Measurements from ENCODE around the gene PPP2R2D. TPM values are rescaled to one million over a fixed set of nuclear protein-coding genes. Genes with fewer than 3 reads are reported as not detected.

Gene PPP2R2D
- total RNA-seq, 2 experiments from 2014 or later, result 36.5 to 37.5 TPM

DNA sequence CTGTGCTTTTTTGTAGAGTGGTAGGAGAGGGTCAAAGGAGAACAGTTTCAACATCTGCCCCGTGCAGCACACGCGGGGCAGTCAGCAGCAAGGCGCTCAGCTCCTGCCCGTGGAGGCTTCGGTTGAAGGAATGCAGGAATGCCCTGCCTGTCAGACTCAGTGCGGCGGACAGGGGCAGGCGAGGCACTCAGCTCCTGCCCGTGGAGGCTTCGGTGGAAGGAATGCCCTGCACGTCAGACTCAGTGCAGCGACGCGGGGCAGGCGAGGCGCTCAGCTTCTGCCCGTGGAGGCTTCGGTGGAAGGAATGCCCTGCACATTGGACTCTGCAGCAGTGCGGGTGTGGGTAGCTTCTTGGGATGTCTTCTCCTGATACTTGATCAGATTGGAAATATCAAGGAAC is 37.0 kb downstream of the PPP2R2D start:
- Mint-ChIP-seq H3K27ac (no peak overlapping the region), H3K36me3 (ENCODE audit: low read depth) (peaks cover 32% of the 10 kb centered on the region), H3K4me3 (no peak overlapping the region), H3K27me3 (ENCODE audit: low read depth) (no peaks in the 10 kb centered on the region), H3K9me3 (ENCODE audit: insufficient read depth) (no peaks in the 10 kb centered on the region), H3K4me1 (ENCODE audit: low read depth) (peaks cover 17% of the 10 kb centered on the region)
- ChIA-PET POLR2A (no interaction called here), CTCF (no interaction called here)
- ATAC-seq, result no peak
- DNase-seq, result no peak

DNA sequence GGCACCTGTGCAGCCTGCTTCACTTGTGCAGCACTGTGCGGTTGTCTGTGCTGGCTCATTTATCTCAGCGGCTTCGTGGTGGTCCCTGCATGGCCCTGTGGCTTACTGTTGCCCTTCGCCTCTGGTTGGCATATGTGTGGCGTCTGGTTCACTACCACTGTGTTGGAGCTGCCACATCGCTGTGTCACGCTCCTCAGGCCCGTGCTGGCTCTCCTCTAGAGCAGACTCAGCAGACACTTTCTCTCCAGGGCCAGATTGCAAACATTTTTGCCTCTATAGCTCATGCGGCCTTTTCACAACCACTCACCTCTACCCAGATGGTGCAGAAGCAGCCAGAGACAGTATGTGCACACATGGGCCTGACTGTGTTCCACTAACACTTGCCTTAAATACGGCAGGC is 37.9 kb downstream of the PPP2R2D start:
- POLR2A ChIA-PET, result no interaction called here

DNA sequence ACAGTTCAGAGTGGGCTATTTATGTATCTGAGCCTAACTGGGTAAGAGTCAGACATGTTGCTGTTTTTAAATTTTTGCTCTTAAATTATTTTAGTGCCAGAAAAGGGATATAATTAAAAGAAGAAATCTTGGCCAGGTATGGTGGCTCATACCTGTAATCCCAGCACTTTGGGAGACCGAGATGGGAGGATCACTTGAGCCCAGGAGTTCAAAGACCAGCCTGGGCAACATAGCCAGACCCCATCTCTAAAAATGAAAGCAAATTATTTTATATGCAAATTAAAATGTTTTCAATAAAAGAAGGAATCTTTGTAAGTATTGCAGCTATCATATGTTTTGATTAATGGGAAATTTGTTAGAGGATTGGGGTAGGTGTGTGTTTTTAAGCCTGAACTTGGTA is 41.6 kb downstream of the PPP2R2D start:
- ChIA-PET POLR2A (no interaction called here), CTCF (interaction anchor here (0.9 to 1.6 kb wide), 5 partner anchors 12 to 80 kb away, joined by 3 to 16 read pairs (median 3); no protein-coding TSS in a partner anchor)
- Mint-ChIP-seq H3K4me3 (no peak overlapping the region), H3K4me1 (ENCODE audit: low read depth) (no peaks in the 10 kb centered on the region), H3K9me3 (ENCODE audit: insufficient read depth) (no peaks in the 10 kb centered on the region), H3K27ac (no peak overlapping the region), H3K27me3 (ENCODE audit: low read depth) (no peaks in the 10 kb centered on the region), H3K36me3 (ENCODE audit: low read depth) (peaks cover 49% of the 10 kb centered on the region)
- DNase-seq (no peak), ATAC-seq (no peak)

More for the DNA sequence above, 37.9 kb downstream of the PPP2R2D start:
- Mint-ChIP-seq H3K36me3 (ENCODE audit: low read depth) (peaks cover 35% of the 10 kb centered on the region), H3K27ac (no peak overlapping the region), H3K4me1 (ENCODE audit: low read depth) (peaks cover 17% of the 10 kb centered on the region), H3K27me3 (ENCODE audit: low read depth) (no peaks in the 10 kb centered on the region), H3K4me3 (no peak overlapping the region), H3K9me3 (ENCODE audit: insufficient read depth) (no peaks in the 10 kb centered on the region)
- CTCF ChIA-PET, result no interaction called here
- DNase-seq, result no peak
- no peak for ATAC-seq

DNA sequence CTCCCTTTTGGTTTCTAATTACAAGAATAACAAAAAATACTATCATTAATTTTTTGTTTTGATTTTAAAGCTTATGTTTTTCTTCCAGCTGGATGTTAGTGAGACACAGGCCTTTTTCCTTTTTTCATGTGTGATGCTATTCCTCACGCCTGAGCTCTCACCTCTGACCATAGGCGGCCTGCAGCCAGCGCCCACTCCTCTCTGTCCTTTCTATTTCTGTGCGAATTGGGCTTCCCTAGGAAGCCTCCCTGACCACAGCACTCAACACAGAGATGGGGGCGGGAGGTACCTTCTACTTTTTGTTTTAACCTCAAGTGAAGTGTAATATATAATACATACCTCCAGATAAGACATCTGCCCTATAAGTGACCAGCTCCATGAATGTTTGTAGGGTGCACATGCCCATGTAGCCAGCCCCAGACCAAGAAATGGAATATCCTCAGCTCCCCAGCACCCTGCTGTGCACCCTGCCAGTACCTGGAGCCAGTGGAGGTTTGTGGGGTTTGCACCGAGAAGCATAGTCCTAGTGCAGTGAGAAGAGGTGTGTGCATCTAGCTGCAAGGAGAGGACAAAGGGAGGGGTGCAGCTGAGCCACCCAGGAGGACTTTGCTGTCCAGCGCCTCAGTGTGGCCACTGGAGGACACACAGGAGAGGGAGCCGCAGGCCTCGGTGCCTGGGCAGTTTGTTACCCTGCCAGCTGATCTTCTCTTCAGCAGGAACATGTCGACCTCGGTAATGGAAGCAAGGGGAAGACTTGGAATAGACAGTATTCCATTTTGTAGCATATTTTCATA is 42.4 kb downstream of the PPP2R2D start:
- no peak for DNase-seq
- POLR2A ChIA-PET, result no interaction called here
- ATAC-seq, result no peak
- peaks cover 50% of the 10 kb centered on the region for H3K36me3 Mint-ChIP-seq (ENCODE audit: low read depth)
- CTCF ChIA-PET, result interaction anchor here (0.9 to 1.6 kb wide), 6 partner anchors 11 to 79 kb away, joined by 3 to 16 read pairs (median 4); no protein-coding TSS in a partner anchor
- no peak overlapping the region for H3K27ac Mint-ChIP-seq
- no peak overlapping the region for H3K4me3 Mint-ChIP-seq
- H3K4me1 Mint-ChIP-seq (ENCODE audit: low read depth), result no peaks in the 10 kb centered on the region
- H3K27me3 Mint-ChIP-seq (ENCODE audit: low read depth), result no peaks in the 10 kb centered on the region
- H3K9me3 Mint-ChIP-seq (ENCODE audit: insufficient read depth), result no peaks in the 10 kb centered on the region

DNA sequence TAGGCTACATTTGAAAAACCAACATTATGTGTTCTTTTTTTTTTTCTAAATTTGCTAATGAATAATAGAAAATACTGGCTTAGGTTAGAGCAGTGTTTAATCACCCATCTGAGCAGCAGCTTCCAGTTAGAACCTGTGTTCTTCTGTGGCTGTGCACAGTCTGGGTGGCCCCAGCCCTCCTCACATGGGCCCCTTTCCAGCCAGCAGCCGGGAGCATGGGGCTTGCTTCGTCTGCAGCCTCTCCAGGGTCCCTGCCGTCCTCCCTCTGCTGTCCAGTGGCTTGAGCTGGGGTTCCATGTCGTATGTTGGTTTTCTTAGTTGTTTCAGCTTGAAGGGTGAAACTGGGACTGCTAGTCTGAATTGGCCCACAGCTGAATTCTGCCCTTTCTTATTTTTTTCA is 43.6 kb downstream of the PPP2R2D start:
- DNase-seq, result no peak
- CTCF ChIA-PET, result no interaction called here
- Mint-ChIP-seq H3K4me1 (ENCODE audit: low read depth) (no peaks in the 10 kb centered on the region), H3K9me3 (ENCODE audit: insufficient read depth) (no peaks in the 10 kb centered on the region), H3K36me3 (ENCODE audit: low read depth) (peaks cover 53% of the 10 kb centered on the region), H3K27me3 (ENCODE audit: low read depth) (no peaks in the 10 kb centered on the region), H3K4me3 (no peak overlapping the region), H3K27ac (no peak overlapping the region)
- ATAC-seq, result no peak
- POLR2A ChIA-PET, result no interaction called here

DNA sequence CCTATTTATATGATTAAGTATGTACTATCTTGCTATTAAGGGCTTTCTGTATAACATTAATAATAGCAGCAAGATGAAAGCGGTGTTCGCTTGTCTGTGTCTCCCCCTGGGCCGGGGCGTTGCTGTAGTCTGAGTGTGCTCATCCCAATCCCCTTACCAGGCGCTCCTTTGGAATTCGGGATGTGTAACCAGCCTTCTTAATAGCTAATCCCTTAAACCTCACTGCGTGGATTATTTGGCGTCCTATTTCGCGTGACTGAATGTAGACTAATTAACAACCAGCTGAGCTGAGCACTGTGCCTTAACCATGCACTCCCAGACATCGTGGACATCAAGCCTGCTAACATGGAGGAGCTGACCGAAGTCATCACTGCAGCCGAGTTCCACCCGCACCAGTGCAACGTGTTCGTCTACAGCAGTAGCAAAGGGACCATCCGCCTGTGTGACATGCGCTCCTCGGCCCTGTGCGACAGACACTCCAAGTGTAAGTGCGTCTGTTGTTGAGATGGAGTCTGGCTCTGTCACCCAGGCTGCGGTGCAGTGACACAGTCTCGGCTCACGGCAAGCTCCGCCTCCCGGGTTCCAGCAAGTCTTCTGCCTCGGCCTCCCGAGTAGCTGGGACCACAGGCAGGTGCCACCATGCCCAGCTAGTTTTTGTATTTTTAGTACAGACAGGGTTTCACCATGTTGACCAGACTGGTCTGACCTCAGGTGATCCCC is 44.3 kb downstream of the PPP2R2D start:
- Mint-ChIP-seq H3K36me3 (ENCODE audit: low read depth) (peaks cover 56% of the 10 kb centered on the region), H3K27ac (no peak overlapping the region), H3K4me1 (ENCODE audit: low read depth) (no peaks in the 10 kb centered on the region), H3K4me3 (no peak overlapping the region), H3K9me3 (ENCODE audit: insufficient read depth) (no peaks in the 10 kb centered on the region), H3K27me3 (ENCODE audit: low read depth) (no peaks in the 10 kb centered on the region)
- POLR2A ChIA-PET, result no interaction called here
- CTCF ChIA-PET, result no interaction called here
- ATAC-seq, result no peak
- DNase-seq, result no peak

DNA sequence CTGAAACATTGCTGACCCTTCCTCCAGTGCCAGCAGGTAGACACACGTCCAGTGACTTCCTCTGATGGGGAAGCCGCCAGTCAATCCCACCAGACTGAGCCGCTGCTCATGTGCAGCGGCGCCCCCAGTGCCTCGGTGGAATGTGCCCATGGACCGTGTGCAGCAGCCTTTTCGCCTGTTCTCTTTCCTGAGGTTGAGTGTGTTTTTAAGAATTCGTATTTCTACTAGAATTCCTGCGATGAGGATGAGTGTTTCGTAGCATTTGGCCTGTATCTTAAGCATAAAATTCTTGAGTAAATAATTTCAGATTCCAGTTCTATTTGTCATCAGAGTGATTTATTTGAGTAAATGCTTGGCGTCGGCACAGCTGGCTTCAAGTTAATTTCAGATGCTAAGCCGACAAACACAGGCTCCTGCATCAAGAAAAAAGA is 45.5 kb downstream of the PPP2R2D start:
- H3K36me3 Mint-ChIP-seq (ENCODE audit: low read depth), result peaks cover 54% of the 10 kb centered on the region
- no peaks in the 10 kb centered on the region for H3K4me1 Mint-ChIP-seq (ENCODE audit: low read depth)
- no peaks in the 10 kb centered on the region for H3K27me3 Mint-ChIP-seq (ENCODE audit: low read depth)
- H3K9me3 Mint-ChIP-seq (ENCODE audit: insufficient read depth), result no peaks in the 10 kb centered on the region
- no peak overlapping the region for H3K27ac Mint-ChIP-seq
- no peak overlapping the region for H3K4me3 Mint-ChIP-seq
- no peak for ATAC-seq
- ChIA-PET POLR2A (no interaction called here), CTCF (no interaction called here)
- no peak for DNase-seq

DNA sequence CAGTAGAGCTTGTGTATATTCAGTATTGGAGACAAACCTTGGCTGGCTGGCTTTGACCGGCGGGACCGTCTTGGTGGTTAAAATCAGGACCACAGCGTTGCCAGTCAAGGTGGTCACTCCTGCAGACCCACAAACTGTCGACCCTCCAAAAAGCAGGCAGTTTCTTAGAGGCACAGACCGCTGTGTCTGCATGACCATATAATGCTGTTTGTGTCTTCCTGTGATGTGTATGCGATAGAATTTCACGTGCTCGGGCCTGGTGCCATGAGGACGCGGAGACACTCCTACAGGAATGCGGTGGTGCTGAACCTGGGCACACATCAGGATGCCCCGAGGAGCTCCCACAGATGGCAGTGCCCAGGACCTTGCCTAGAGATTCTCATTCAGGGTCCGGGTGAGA is 46.1 kb downstream of the PPP2R2D start:
- ChIA-PET CTCF (interaction anchor here (1.1 to 1.5 kb wide), 2 partner anchors 25 to 61 kb away, joined by 3 to 4 read pairs; no protein-coding TSS in a partner anchor), POLR2A (no interaction called here)
- Mint-ChIP-seq H3K27me3 (ENCODE audit: low read depth) (no peaks in the 10 kb centered on the region), H3K4me1 (ENCODE audit: low read depth) (no peaks in the 10 kb centered on the region), H3K9me3 (ENCODE audit: insufficient read depth) (no peaks in the 10 kb centered on the region), H3K4me3 (no peak overlapping the region), H3K36me3 (ENCODE audit: low read depth) (peaks cover 54% of the 10 kb centered on the region), H3K27ac (no peak overlapping the region)
- no peak for ATAC-seq
- no peak for DNase-seq

DNA sequence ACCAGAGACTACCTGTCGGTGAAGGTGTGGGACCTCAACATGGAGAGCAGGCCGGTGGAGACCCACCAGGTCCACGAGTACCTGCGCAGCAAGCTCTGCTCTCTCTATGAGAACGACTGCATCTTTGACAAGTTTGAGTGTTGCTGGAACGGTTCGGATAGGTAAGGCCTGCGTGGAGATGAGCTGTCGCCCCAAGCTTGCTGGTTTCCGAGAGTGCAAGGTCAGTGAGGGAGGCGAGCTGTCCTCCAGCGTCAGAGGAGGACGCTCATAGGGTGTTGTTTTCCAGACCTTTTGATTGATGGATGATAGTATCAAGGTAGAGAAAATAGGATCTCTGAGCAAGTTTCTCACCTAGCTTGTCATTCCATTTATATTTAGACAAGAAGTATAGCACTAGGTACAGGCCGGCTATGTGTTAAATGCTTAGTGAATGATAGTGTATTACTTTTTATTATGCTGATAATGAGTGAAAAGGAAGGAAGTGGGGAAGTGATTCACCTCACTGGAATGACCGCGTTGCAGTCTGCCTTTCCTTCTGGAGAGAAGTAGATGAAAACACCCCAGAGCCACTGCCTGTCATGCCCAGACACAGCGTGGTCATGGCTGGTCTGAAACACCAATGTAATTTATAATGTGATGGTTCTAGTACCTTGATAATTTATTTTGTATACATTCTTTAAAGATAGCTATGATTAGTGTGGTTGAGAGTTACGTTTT is 47.0 kb downstream of the PPP2R2D start:
- Mint-ChIP-seq H3K4me1 (ENCODE audit: low read depth) (no peaks in the 10 kb centered on the region), H3K27ac (no peak overlapping the region), H3K4me3 (no peak overlapping the region), H3K27me3 (ENCODE audit: low read depth) (no peaks in the 10 kb centered on the region), H3K36me3 (ENCODE audit: low read depth) (peaks cover 53% of the 10 kb centered on the region), H3K9me3 (ENCODE audit: insufficient read depth) (no peaks in the 10 kb centered on the region)
- ATAC-seq (no peak), DNase-seq (no peak)
- CTCF ChIA-PET, result interaction anchor here (1.1 to 1.5 kb wide), 2 partner anchors 25 to 62 kb away, joined by 3 to 4 read pairs; no protein-coding TSS in a partner anchor
- POLR2A ChIA-PET, result no interaction called here

DNA sequence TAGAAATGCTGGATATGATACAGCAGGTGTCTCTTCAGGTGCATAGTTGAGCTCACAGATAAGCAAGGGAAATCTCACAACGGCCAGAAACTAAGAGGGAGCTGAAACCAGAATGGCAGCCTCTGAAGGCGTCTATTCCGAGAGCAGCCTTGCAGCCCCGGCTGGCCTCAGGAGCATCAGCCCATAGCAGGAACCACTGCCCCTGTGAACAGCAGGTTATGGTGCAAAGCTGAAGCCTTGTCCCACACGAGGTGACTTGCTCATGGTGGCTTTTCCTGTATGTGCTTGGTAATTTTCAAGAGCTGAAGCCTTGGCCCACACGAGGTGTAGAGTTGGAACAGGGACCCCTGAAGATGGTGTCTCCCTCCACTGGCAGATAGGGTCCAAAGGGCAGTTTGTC is 47.7 kb downstream of the PPP2R2D start:
- Mint-ChIP-seq H3K27ac (no peak overlapping the region), H3K9me3 (ENCODE audit: insufficient read depth) (no peaks in the 10 kb centered on the region), H3K4me1 (ENCODE audit: low read depth) (no peaks in the 10 kb centered on the region), H3K36me3 (ENCODE audit: low read depth) (peaks cover 52% of the 10 kb centered on the region), H3K4me3 (no peak overlapping the region), H3K27me3 (ENCODE audit: low read depth) (no peaks in the 10 kb centered on the region)
- ChIA-PET CTCF (no interaction called here), POLR2A (interaction anchor here (0.8 kb wide), 1 partner anchor 20 kb away, joined by 3 read pairs; no protein-coding TSS in a partner anchor)
- no peak for ATAC-seq
- DNase-seq, result no peak

DNA sequence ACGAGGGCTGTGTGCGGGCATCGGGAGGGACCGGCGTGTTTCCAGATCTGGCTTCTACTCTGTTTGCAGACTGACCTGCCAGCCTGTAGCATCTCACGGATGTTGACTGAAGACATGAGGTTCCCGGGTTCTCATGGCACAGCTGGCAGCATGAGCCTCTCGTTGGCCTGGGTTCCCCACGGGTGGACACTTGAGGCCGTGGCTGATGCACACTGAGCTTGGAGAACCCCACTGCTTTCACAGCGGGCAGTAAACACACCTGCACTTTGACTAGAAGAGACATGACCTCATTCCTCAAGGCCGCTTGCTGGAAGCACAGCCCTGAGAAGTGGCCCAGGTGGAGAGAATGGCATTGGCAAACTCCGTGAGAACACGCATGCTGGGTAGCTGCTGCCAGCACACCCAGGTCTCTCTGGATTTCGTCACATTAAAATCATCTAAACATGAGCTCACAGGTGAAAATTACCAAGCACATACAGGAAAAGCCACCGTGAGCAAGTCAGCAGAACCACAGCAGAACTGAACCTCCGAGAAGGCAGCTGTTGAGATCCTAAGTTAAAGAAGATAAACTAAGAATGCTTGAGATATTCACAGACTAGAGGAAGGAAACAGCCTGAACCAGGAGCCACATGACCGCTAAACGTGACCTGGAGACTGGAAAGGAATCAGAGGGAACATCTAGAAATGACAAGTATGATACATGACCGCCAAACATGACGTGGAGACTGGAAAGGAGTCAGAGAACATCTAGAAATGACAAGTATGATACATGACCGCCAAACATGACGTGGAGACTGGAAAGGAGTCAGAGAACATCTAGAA is 48.4 kb downstream of the PPP2R2D start:
- H3K36me3 Mint-ChIP-seq (ENCODE audit: low read depth), result peaks cover 47% of the 10 kb centered on the region
- H3K4me1 Mint-ChIP-seq (ENCODE audit: low read depth), result no peaks in the 10 kb centered on the region
- H3K27ac Mint-ChIP-seq, result no peak overlapping the region
- no peaks in the 10 kb centered on the region for H3K27me3 Mint-ChIP-seq (ENCODE audit: low read depth)
- ChIA-PET POLR2A (interaction anchor here (0.8 kb wide), 1 partner anchor 21 kb away, joined by 3 read pairs; no protein-coding TSS in a partner anchor), CTCF (no interaction called here)
- H3K9me3 Mint-ChIP-seq (ENCODE audit: insufficient read depth), result no peaks in the 10 kb centered on the region
- ATAC-seq (no peak), DNase-seq (no peak)
- no peak overlapping the region for H3K4me3 Mint-ChIP-seq

Measured in activated CD8-positive, alpha-beta T cell treated with anti-CD3 and anti-CD28 coated beads, Interleukin-2, amount 10 ng/mL, durations not matched to agents 7 days and 5 days (primary cell).